Forelimb muscle (tissue), 1 donor: ENCODE results near the gene DPP6. TPM values are rescaled to one million over a fixed set of nuclear protein-coding genes. Genes with fewer than 3 reads are reported as not detected.

Experiments
- DNase-seq: peaks from one replicate; pipeline ENCODE4 v3.0.0-alpha.2; 2013; ENCODE audit warnings: low read depth
- polyA plus RNA-seq: library from polyadenylated mRNA; unstranded; fragments of 120-200 nt; gene quantifications from one replicate; pipeline ENCODE4 v1.2.1, GENCODE V29; 2013; ENCODE audit not compliant: insufficient read length

DPP6 gene
- polyA plus RNA-seq, 1 donor: 3.2 TPM

DNA sequence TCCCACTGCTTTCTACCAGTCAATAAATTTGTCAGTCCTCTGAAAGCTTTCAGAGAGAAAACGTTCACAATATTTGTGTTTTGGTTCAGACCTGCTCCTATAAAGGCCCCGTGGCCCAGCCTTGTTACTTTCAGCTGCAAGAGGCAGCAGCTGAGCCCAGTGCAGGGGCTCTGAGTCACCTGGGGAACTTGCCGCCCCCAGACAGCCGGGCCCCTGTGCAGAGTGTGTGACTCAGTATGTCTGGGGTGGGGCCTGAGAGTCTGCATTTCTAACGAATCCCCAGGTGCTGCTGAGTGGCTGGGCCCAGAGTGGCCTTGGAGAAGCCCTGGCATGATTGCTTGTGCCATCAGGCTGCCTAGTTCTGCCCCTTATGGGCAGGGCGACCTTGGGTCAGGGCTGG lies 647.2 kb downstream of the DPP6 start:
- no peak for DNase-seq

DNA sequence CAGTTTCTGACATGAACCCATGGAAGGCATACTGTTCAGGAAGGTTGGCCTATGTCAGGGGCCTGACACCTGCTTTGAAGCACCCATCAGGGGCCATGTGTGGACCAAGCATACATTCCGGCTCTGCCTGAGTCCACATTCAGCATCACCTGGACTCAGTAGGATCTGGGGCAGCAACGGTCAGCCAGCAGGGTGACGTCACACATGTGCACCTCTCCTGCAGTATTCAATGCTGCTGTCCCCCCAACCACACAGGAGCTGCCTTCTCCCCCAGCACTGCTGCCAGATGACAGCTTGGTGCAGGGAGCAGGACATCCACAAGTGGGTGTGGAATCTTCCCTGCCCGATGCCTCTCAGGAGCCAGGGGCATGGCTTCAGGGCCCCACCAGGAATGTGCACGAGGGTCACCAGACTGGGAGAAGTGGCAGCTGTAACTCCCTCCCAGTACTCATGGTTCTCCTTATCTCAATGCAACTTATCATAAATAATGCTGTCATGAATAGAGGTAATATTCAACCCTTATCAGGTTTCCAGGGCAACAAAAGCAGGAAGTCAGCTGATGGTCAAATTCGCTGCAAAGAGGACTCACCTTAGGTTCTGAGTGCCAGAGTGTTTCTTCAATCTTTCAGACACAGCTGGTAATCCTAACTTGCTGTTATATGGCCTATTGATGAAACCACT lies 657.8 kb downstream of the DPP6 start:
- no peak for DNase-seq

DNA sequence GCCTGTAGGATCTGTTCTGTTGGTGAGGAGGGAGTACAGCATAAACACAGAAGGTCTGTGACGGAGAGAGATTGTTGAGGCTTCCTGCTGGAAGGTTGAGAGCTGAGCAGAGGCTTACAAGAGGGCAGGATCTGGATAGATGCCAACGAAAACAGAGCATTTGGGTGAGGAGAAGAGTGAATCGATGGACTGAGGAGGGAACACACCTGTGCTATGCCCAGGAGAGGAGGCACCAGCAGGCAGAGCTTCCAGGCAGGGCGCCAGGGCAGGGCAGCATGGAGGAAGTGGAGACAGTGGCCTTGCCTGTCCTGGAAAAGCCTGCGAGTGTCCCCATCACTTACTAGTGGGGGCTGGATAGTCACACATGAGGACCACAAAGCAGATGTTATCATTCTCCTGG lies 667.8 kb downstream of the DPP6 start:
- no peak for DNase-seq

DNA sequence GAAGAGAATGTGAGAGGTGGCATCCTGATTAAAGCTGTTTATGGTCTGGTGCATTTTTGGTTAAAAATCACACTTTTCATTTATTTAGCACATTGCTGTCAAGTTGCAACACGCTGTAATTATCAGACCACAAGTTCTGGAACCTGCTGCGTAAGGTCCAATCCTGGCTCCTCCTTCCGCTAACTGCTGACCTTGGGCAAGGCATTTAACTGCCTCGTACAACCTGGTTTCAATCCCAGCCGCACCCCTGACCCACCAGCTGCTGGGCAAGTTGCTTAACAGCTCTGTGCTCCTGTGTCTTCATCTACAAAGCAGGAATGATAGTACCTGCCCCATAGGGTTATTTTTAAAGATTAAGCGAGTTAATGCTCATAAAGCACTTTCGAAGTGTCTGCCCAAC lies 668.9 kb downstream of the DPP6 start:
- DNase-seq: no peak

DNA sequence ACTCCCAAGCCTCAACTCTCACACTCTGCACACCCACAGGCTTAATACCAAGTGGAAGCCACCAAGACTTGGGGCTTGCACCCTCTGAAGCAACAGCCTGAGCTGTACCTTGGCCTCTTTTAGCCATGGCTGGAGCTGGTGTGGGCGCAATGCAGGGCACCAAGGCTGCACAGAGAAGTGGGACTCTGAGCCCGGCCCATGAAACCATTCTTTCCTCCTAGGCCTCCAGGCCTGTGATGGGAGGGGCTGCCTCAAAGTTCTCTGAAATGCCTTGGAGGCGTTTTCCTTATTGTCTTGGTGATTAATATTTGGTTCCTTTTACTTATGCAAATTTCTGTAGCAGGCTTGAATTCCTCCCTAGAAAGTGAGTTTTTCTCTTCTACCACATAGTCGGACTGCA lies 674.2 kb downstream of the DPP6 start:
- DNase-seq: no peak

DNA sequence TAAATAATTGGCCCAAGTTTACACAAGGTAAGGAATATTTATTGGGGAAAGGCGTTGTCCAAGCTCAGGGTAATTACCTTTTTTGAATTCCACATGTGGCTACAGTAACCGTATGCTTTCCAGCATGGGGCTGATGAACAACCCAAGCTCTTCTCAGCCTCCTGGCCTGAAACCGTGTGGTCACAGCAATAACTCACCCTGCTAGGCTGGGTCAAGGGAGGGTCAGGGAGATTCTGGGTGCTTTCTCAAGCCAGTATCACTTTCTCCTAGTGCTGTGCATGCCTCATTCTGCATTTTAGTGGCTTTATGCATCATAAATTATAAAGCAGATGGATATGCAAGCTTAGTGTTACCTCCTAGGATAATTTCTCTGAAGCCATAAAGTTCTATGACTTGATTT lies 676.9 kb downstream of the DPP6 start:
- DNase-seq: no peak

DNA sequence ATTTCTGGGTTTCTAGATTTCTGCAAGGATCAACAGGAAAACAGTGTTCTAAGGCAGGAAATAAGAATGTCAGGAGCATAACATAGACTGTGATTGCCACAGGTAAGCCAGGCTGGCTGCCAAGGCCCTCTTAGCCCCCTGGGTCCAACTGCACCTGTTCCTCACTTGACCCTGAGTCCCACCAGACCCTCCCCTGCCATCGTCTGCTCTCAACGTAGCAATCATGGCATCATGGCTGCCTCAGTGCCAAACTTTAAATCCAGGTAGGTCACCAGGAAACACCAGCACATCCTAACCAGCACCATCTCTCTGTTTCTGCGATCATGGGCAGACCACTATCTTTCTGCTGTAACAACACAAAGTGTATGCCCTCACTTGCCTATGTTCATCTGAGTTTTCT lies 683.6 kb downstream of the DPP6 start:
- DNase-seq: no peak

DNA sequence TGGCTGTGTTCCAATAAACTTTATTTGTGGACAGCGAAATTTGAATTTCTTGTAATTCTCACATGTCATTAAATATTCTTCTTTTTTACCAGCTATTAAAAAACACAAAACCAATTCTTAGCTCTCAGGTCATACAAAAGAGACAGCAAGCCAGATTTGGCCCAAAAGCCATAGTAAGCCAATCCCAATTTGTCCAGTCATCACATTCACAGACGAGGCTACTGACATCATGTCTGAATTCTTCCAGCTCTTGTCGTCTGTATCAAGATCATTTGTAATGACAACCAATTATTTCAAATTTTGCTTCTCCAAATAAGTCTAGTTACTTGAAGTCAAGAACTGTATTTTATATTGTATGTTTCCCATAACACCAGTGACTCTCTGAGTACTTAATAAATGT lies 684.2 kb downstream of the DPP6 start:
- no peak for DNase-seq

DNA sequence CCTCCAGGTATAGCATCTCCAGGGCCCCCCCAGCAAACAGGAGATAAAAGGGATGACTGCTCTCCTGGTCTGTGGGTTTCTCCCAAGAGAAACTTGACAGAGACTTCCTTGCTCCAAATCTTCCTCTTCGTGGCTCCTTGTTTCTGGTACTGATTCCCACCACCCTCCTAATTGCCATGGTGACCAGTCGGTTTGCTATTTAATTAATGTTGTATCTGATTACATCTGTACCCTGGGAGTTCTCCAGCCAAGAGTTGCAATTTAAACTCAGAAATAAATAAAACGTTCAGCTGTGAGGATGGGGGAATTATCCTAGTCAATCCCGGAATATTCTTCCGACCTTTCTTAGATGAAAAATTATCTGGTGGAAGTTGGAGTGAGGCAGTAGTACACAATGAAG lies 686.0 kb downstream of the DPP6 start:
- no peak for DNase-seq

DNA sequence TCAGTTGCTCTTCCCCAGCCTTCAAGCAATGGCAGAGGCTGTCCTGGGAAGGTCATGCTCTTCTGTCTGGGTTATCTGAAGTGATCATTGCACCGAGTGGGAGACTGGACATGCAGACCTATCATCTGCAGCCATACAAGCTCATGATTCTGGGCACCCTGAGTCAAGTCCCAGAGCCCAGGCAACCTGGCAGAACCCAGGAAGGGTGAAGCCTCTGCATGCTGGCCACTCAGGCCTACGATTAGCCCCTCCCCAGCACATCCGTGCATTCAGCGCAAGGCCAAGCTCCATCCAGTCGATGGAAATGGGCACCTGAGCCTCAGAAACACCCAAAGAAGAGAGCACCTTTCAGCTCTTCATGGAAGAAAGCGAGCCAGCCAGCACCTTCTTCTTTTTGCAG lies 688.9 kb downstream of the DPP6 start:
- DNase-seq: no peak

DNA sequence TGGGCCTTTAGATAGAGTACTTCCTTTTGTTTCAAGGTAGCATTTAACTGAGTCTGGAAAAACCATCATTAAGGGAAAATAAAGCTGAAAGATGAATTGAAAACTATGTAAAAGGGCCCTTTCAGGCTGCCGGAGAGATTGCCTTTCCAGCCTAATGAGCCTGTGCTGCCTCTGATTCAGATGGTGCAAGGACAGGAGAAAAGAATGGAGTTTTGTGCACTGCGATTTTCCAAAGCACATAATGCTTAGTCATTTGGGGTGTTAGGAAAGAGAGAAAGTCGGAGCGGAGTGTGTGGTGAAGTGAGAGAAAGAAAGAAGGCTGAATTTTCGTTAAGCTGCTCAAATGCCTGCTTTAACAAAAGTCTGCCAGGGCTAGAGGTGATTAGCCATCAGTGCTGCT lies 691.0 kb downstream of the DPP6 start:
- no peak for DNase-seq

DNA sequence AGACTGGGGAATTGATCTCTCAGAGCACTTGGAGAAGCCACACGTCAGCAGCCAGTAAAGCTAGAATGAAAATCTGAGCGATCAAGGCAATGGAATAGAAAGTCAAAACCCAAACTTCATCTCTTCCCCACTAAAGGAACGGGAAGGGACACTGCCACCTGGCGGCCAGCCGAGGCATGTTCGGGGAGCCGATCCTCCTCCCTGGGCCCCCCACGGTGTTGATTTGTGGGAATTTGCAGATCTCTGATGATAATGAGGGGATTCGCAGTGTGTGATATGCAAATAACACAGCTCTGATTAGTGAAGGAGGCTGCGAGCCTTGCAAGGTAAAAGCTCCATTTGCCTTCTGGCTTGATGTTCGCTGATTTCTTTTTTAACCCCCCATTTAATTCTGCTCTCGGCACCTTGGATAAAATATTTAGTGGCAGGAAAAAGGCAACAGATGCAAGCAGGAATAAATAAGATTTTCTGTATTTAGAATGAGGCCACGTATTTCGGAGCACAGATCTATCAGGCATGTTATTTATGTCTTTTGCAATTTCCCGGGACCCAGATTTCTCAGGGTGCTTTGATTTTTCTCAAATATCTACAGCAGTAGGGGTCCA lies 692.2 kb downstream of the DPP6 start:
- no peak for DNase-seq

DNA sequence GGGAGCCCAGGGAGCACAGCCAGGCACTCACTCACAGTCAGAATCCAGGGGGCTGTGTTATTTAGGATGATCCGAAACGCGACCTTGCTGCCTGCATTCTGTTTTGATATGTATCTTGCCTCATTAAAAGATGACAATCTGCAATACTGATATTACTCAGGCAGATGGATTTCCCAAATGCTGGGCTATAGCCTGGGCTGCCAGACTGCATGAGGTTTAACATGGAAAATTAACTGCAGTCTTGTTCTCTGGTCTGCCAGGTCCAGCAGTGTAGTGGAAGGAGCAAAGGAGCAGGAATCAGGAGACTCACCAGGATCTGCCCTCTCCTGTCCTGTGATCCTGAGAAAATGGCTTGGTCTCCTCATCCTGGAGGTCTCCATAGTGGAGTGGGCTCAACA lies 692.7 kb downstream of the DPP6 start:
- no peak for DNase-seq

DNA sequence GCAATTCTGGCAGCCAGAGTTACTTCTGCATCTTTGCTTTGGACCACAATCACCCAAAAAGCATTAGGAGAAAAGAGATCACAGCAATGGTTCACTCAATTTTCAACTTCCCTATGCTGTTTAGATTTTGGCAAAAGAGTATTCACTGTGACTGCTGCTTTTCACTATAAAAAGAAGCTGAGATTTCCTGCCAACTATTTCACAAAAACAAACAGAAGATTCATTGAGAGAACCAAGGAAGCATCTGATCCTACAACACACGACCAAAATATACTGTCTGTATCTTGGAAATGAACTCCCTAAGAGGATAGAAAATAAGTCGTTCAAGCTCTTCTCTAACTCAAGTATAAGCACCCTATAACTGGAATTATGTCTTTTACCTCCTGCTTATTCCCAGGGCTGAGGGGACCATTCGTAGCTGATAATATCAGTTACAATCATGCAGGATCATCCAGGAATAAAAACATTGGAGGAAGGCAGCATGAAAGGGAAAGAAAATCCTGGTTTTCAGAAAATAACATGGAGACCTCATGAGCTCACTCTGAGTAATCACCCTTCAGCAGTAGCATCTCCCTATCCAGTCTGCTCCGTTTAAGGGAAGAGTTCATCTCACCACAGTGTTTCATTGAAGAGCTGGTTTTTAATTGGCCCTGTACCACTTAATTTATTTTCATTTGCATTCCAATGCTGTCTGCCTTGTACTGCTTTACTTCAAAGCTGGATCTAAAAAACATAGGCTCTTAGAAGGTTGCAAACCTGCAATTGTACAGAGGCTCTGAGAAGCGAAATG lies 694.6 kb downstream of the DPP6 start:
- no peak for DNase-seq

DNA sequence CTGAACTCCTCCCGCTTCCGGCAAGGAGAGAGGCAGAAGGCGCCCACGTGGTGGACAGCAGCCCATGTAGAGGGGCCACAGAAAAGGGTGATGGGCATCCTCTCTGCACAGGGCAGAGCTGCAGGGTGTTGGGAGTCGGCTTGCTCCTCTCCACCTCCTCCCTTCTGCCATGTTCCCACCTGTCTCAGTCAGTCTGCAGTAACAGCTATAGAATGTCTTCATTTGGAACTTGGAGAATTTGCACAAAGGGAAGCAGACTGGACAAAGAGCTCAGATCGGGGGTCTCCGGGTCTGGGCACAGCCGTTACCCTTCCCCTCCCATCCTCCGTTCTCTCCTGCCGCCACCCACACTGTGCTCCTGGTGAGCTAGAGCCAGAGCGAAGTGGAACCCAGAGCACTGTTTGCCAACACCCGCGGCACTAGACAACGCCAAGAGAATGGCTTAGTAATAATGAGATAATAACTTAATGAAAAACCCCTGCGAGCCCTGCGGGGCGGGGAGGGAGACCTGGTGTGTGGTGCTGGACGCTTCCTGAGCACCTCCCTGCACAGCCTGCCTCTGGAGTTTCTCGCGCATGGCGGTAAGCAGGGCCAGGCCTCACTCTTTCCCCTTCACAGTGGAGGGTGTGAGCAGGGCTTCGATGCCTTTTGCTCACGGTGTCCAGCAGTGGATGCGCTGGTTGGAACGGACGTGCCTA lies 696.0 kb downstream of the DPP6 start:
- DNase-seq: no peak

DNA sequence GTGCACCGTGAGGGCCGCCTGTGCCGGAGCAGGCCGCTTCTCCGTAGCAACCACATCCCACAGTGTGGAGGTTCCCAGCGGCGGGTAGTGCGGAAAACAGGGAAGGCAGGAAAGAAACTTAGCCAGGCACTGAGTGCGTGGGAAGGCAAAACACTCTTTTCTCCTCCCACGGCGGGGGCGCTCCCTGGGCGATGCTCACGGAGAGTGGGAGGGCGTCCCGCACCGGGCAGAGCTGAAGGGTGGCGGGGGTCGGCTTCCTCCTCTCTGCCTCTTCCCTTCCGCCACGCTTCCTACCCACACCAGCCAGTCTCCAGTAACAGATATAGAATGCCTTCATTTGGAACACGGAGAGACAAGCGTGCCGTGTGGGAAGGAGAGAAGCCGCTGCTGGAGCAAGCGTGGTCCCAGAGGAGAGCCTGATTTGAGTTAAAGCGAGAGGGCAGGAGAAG lies 698.2 kb downstream of the DPP6 start:
- DNase-seq: no peak

DNA sequence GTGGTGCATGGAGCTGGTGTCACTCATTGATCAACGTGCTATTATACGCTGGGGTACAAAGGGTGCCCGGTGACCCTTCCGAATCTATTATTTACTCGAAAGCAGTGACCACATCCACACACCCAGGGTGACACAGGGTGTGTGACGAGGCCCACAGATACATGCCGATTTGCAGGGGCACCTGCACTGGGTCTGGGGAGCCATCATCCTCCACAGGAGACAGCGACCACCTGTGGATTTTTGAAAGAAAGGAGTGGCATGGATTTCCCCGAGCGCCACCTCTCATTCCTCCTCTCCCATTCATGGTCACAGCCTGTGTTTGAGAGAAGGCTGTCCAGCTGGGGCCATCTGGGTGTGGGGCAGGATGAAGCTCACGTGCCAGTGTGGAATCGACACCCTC lies 701.0 kb downstream of the DPP6 start:
- DNase-seq: no peak

DNA sequence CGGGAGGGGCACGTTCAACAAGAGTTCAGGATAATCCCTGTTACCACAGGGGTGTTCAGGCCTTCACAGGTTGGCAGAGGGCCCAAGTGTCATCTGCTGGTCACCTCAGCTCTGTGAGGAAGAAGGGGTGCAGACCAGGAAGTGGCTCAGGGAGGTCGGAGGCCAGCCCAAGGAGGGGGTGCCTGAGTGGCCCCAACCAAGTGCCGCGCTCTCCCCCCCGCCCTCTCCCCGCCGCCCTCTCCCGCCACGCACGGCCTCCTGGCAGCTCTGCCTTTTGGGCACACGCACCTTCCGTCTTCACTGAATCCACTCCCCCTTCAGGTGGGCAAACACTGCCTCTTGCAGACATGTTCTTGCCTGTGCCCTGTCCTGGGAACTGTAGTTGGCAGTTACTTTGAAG lies 705.6 kb downstream of the DPP6 start:
- no peak for DNase-seq

DNA sequence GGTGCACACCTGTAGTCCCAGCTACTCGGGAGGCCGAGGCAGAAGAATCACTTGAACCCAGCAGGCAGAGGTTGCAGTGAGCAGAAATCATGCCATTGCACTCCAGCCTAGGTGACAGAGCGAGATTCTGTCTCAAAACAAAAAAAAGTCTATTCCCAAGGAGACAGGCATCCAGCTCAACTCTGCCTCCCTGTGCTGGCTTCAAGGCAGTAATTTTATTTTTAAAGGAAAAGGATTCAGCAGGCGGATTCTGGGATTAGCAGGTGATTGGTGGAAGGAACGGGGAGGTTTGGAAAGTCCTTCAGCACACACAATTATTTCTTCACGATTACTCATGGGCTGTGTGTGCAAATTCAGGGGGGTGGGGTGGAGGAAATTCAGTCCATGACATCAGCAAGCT lies 707.8 kb downstream of the DPP6 start:
- no peak for DNase-seq

DNA sequence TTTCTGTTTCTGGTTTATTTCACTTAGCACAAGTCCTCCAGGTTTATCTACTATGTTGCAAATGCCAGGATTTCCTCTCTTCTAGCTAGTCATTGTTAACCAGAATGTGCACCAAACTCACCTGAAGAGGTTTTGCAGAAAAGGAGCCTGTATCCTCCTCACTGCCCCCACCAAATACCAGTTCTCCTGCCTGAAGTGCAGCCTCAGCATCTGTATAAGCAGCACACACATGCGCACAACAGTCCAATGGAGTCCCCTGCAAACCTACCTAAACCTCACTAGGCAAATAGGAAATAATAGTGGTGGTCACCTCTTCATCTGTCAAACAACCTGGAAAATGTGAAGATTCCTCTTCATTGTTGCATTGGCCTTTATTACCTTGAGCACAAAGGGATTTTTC lies 712.9 kb downstream of the DPP6 start:
- DNase-seq: no peak

DNA sequence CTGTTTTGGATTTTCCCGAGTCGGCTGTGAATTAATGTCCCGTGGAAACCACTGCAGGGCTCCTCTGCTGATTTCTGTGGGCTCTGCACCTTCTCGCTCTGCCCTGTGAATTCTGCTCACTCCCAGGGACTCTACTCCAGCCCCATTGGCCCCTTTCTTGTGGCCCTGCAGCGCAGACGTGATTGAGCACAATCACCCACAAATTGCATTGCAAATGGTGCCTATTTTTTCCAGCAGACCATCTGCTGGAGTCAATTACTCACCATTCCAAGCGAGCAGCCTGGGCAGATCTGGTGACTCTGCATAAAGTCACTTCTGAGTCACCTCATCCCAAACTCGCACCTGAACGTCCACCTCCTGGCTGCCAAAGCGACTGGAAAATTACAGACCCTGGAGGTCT lies 714.9 kb downstream of the DPP6 start:
- no peak for DNase-seq

DNA sequence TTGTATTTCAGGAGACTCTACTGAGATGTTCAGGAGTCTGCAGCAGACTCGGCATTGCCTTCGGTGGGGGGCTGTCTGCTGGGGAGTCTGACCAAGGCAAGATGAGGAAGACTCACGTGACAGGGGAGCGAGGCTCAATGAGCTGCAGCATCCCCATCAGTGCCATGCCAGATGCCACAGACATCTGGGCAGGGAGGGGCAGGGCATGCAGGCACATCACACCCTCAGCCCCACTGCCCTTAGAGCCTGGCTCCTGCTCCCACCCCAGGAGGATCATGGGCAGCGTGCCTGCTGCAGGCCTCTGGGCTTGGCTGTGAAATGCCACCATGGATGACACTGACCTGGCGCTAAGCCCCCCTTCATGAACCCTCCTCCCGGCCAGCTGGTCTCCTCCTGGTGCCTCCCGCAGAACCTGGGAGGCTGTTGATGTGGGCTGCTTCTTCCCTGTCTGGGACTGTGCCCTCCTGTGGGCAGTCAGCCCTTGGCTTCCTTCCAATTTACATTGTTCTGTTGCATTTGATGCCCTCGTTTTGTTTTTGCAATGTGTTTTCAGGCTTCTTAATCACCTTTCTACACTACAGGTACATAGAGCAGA lies 715.7 kb downstream of the DPP6 start:
- no peak for DNase-seq
